ENCODE results near the gene FAM89B. TPM values are rescaled to one million over a fixed set of nuclear protein-coding genes. Genes with fewer than 3 reads are reported as not detected.

Gene FAM89B
- total RNA-seq, 2 experiments from 2014 or later = 12.7 to 16.0 TPM

DNA sequence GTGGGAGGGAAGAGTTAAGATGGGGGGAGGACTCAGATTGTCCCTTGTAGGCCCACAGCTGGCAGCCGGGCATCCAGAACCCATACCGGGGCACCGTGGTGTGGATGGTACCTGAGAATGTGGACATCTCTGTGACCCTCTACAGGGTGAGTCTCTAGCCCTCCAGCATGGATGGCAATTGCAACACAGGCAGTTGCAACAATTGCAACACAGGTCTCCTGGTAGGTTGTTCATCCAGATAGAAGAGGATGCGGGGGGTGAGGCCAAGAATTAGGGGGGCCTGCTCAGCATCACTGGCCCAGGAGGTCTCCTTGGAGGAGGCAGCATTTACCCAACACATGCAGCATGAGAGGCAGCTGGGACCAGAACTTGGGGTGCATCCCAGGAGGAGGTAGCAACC, 7.0 kb downstream of the FAM89B start:
- TF ChIP-seq, protein P1, sequence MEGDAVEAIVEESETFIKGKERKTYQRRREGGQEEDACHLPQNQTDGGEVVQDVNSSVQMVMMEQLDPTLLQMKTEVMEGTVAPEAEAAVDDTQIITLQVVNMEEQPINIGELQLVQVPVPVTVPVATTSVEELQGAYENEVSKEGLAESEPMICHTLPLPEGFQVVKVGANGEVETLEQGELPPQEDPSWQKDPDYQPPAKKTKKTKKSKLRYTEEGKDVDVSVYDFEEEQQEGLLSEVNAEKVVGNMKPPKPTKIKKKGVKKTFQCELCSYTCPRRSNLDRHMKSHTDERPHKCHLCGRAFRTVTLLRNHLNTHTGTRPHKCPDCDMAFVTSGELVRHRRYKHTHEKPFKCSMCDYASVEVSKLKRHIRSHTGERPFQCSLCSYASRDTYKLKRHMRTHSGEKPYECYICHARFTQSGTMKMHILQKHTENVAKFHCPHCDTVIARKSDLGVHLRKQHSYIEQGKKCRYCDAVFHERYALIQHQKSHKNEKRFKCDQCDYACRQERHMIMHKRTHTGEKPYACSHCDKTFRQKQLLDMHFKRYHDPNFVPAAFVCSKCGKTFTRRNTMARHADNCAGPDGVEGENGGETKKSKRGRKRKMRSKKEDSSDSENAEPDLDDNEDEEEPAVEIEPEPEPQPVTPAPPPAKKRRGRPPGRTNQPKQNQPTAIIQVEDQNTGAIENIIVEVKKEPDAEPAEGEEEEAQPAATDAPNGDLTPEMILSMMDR (IDR thresholded peaks at IDR 0.05) = no peak
- no peak overlapping the region for H3K27ac Mint-ChIP-seq
- ATAC-seq = no peak
- no peaks in the 10 kb centered on the region for H3K9me3 Mint-ChIP-seq
- H3K4me3 Mint-ChIP-seq = no peak overlapping the region
- DNase-seq = no peak
- no peaks in the 10 kb centered on the region for H3K27me3 Mint-ChIP-seq
- intact Hi-C loops (cut with micrococcal nuclease) = loop anchor here (5.0 kb wide), 1 partner anchor 37 kb away; no protein-coding TSS in a partner anchor
- peaks cover 37% of the 10 kb centered on the region for H3K4me1 Mint-ChIP-seq (ENCODE audit: low read depth)
- peaks cover 32% of the 10 kb centered on the region for H3K36me3 Mint-ChIP-seq (ENCODE audit: low read depth)
- ChIA-PET CTCF (interaction anchor here (4.6 to 5.7 kb wide), 2 partner anchors 9 to 15 kb away, joined by 24 to 84 read pairs; partner anchors contain the start of gene KCNK7), POLR2A (interaction anchor here (5.4 kb wide), 2 partner anchors 9 to 15 kb away, joined by 39 to 87 read pairs; partner anchors contain the start of gene KCNK7)

DNA sequence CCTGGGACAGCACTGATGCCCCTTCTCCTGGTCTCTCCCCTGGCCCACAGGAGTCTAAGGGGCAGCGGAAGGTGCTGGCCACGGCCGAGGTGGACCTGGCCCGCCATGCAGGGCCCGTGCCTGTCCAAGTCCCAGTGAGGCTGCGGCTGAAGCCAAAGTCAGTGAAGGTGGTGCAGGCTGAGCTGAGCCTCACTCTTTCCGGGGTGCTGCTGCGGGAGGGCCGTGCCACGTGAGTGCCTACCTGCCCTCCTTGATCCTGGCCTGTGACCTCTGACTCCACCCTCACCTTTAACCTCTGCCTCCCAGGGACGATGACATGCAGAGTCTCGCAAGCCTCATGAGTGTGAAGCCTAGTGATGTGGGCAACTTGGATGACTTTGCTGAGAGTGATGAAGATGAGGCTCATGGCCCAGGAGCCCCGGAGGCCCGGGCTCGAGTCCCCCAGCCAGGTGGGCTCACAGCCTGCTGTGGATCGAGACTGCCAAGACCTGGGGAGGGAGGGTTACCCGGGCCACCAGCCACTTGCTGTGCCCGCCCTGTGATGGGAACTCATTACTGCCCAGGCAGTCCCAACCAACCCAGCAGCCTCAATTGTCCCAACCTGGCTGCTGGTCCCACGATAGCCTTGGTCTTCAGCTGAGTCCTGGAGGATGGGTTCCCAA, 7.8 kb downstream of the FAM89B start:
- Mint-ChIP-seq H3K4me1 (ENCODE audit: low read depth) (peaks cover 31% of the 10 kb centered on the region), H3K36me3 (ENCODE audit: low read depth) (peaks cover 35% of the 10 kb centered on the region), H3K27me3 (no peaks in the 10 kb centered on the region), H3K9me3 (no peaks in the 10 kb centered on the region), H3K4me3 (no peak overlapping the region), H3K27ac (peak overlapping the region; percentile 30)
- TF ChIP-seq, protein P1 (IDR thresholded peaks at IDR 0.05) = no peak
- intact Hi-C loops (cut with micrococcal nuclease) = no loop called here
- CTCF ChIA-PET = interaction anchor here (5.7 kb wide), 1 partner anchor 14 kb away, joined by 24 read pairs; the partner anchor contains the start of gene KCNK7
- ATAC-seq = no peak
- DNase-seq = no peak
- POLR2A ChIA-PET = interaction anchor here (0.9 to 5.4 kb wide), 5 partner anchors 8 to 30 kb away, joined by 3 to 87 read pairs (median 4); partner anchors contain the start of gene KCNK7

DNA sequence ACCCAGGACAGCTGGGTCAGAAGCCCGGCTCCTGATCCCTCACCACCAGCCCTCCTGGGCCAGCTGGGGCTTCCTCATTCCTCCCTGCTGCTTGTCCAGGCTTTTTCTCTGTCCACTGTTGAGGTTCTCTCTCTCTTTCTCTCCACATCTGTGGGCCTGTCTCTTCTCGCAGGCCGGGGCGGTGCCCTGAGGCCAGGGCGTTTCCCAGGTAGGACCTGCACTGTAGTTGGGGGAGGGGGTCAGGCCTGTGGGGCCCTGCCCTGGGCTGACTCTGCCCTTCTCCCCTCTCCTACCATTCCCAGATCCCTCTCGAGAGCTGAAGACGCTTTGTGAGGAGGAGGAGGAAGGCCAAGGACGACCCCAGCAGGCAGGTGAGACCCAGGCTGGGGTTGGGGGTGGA, 8.4 kb downstream of the FAM89B start:
- peaks cover 26% of the 10 kb centered on the region for H3K4me1 Mint-ChIP-seq (ENCODE audit: low read depth)
- TF ChIP-seq, protein P1 (IDR thresholded peaks at IDR 0.05) = no peak
- ChIA-PET POLR2A (interaction anchor here (0.9 to 1.4 kb wide), 3 partner anchors 13 to 29 kb away, joined by 3 to 4 read pairs (median 3); no protein-coding TSS in a partner anchor), CTCF (interaction anchor here (5.7 kb wide), 1 partner anchor 14 kb away, joined by 24 read pairs; the partner anchor contains the start of gene KCNK7)
- no peak overlapping the region for H3K4me3 Mint-ChIP-seq
- DNase-seq (no peak), ATAC-seq (no peak)
- no peaks in the 10 kb centered on the region for H3K9me3 Mint-ChIP-seq
- no peaks in the 10 kb centered on the region for H3K27me3 Mint-ChIP-seq
- H3K27ac Mint-ChIP-seq = no peak overlapping the region
- peaks cover 35% of the 10 kb centered on the region for H3K36me3 Mint-ChIP-seq (ENCODE audit: low read depth)
- intact Hi-C loops (cut with micrococcal nuclease) = no loop called here

DNA sequence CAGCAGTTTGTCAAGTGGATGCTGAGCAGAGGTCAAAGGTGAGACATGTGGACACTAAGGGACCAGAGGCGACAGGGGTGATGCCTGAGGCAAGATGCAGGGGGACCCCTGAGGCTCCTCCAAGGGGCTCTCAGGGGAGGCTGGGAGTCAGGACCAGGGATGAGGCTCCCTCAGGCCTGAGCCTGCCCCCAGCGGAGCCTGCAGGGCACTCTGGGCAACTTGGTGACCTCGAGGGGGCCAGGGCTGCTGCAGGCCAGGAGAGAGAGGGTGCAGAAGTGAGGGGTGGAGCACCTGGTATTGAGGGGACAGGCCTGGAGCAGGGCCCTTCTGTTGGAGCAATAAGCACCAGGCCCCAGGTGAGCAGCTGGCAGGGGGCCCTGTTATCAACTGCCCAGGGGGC, 9.6 kb downstream of the FAM89B start:
- TF ChIP-seq, protein P1 (IDR thresholded peaks at IDR 0.05) = no peak
- ChIA-PET CTCF (interaction anchor here (5.7 kb wide), 1 partner anchor 12 kb away, joined by 24 read pairs; the partner anchor contains the start of gene KCNK7), POLR2A (interaction anchor here (1.1 to 1.8 kb wide), 2 partner anchors 42 to 79 kb away, joined by 4 to 6 read pairs; no protein-coding TSS in a partner anchor)
- Mint-ChIP-seq H3K4me1 (ENCODE audit: low read depth) (peaks cover 32% of the 10 kb centered on the region), H3K36me3 (ENCODE audit: low read depth) (peaks cover 40% of the 10 kb centered on the region), H3K9me3 (no peaks in the 10 kb centered on the region), H3K27me3 (no peaks in the 10 kb centered on the region), H3K4me3 (no peak overlapping the region), H3K27ac (peak overlapping the region; percentile 49)
- DNase-seq (no peak), ATAC-seq (no peak)
- intact Hi-C loops (cut with micrococcal nuclease) = no loop called here

DNA sequence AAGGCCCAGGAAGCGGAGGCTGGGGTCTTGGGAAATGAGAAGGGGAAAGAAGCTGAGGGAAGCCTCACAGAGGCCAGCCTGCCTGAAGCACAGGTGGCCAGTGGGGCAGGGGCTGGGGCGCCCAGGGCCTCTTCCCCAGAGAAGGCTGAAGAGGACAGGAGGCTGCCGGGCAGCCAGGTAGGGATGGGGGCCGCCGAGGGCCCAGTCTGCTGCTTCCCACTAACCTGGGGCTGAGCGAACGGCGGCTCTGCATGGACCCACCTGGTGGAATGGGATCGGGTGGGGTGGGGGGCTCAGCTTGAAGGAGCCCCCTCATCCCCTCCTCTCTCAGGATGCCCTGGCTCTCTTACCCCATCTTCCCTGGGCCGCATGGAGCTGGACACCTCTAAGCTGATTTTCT, 11.3 kb downstream of the FAM89B start:
- DNase-seq (no peak), ATAC-seq (no peak)
- H3K36me3 Mint-ChIP-seq (ENCODE audit: low read depth) = peaks cover 37% of the 10 kb centered on the region
- ChIA-PET CTCF (interaction anchor here (1.0 to 5.7 kb wide), 3 partner anchors 11 to 42 kb away, joined by 3 to 24 read pairs (median 3); partner anchors contain the start of gene KCNK7), POLR2A (interaction anchor here (0.9 to 1.8 kb wide), 3 partner anchors 11 to 81 kb away, joined by 3 to 10 read pairs (median 6); partner anchors contain the start of gene FAM89B)
- TF ChIP-seq, protein P1 (IDR thresholded peaks at IDR 0.05) = no peak
- H3K4me1 Mint-ChIP-seq (ENCODE audit: low read depth) = peaks cover 31% of the 10 kb centered on the region
- H3K27ac Mint-ChIP-seq = peak overlapping the region; percentile 29
- no peaks in the 10 kb centered on the region for H3K27me3 Mint-ChIP-seq
- intact Hi-C loops (cut with micrococcal nuclease) = no loop called here
- no peaks in the 10 kb centered on the region for H3K9me3 Mint-ChIP-seq
- no peak overlapping the region for H3K4me3 Mint-ChIP-seq
